ENCODE data around the gene MYO10. TPM values are rescaled to one million over a fixed set of nuclear protein-coding genes. Genes with fewer than 3 reads are reported as not detected.

The MYO10 gene
- total RNA-seq, 1 donor from 2014 or later = 56.7 TPM

- TF ChIP-seq CTCF (IDR thresholded peaks at IDR 0.05; ENCODE audit: unreplicated experiment) = no peak
- no peak for DNase-seq (ENCODE audit: low spot score in 2 of 2, unreplicated experiment in 2 of 2)
- H3K4me3 Mint-ChIP-seq = no peak overlapping the region
- H3K4me1 Mint-ChIP-seq = peaks cover 13% of the 10 kb centered on the region
- peak overlapping the region; percentile 26 for H3K27ac Mint-ChIP-seq
- H3K9me3 Mint-ChIP-seq = no peaks in the 10 kb centered on the region
- peaks cover 34% of the 10 kb centered on the region for H3K27me3 Mint-ChIP-seq (ENCODE audit: low read depth)
- H3K36me3 Mint-ChIP-seq = no peaks in the 10 kb centered on the region
These were observed 318.7 kb downstream of the MYO10 start for GRCh38 chr5:16617274-16617968.

- H3K4me3 Mint-ChIP-seq = peak within 1 kb of the TSS; percentile 83
- H3K9me3 Mint-ChIP-seq = no peaks in the 10 kb centered on the region
- DNase-seq (ENCODE audit: low spot score in 2 of 2, unreplicated experiment in 2 of 2) = peak; percentile 47 to 80
- peak within 1 kb of the TSS; percentile 54 for H3K27ac Mint-ChIP-seq
- H3K4me1 Mint-ChIP-seq = peaks cover 13% of the 10 kb centered on the region
- H3K27me3 Mint-ChIP-seq (ENCODE audit: low read depth) = peaks cover 32% of the 10 kb centered on the region
- no peaks in the 10 kb centered on the region for H3K36me3 Mint-ChIP-seq
- no peak for TF ChIP-seq CTCF (IDR thresholded peaks at IDR 0.05; ENCODE audit: unreplicated experiment)
These were observed 319.4 kb downstream of the MYO10 start, which contains the start of gene RETREG1 for GRCh38 chr5:16616536-16617273. TSS of gene RETREG1 (minus strand) at chr5:16616997. CDS start at chr5:16616971, 26 bp downstream.

- Mint-ChIP-seq H3K9me3 (no peaks in the 10 kb centered on the region), H3K4me1 (peaks cover 13% of the 10 kb centered on the region), H3K4me3 (peak overlapping the region; percentile 83), H3K36me3 (no peaks in the 10 kb centered on the region), H3K27ac (peak overlapping the region; percentile 54), H3K27me3 (ENCODE audit: low read depth) (peaks cover 26% of the 10 kb centered on the region)
- TF ChIP-seq CTCF (IDR thresholded peaks at IDR 0.05; ENCODE audit: unreplicated experiment) = no peak
- no peak for DNase-seq (ENCODE audit: low spot score in 2 of 2, unreplicated experiment in 2 of 2)
These were observed 320.1 kb downstream of the MYO10 start for GRCh38 chr5:16615741-16616535.

- Mint-ChIP-seq H3K27me3 (ENCODE audit: low read depth) (peaks cover 16% of the 10 kb centered on the region), H3K4me3 (no peak overlapping the region), H3K9me3 (no peaks in the 10 kb centered on the region), H3K27ac (no peak overlapping the region), H3K4me1 (peaks cover 15% of the 10 kb centered on the region), H3K36me3 (no peaks in the 10 kb centered on the region)
- no peak for TF ChIP-seq CTCF (IDR thresholded peaks at IDR 0.05; ENCODE audit: unreplicated experiment)
- DNase-seq (ENCODE audit: low spot score in 2 of 2, unreplicated experiment in 2 of 2) = no peak
These were observed 324.1 kb downstream of the MYO10 start for GRCh38 chr5:16612007-16612406.
